ENCODE results near the gene SYCE3.

The SYCE3 gene

GRCh38 chr22:50603511-50604255 lies 41.0 kb upstream of the SYCE3 start:
- no peak for DNase-seq (ENCODE audit: low read depth, low spot score)
- Histone ChIP-seq H3K4me1 (ENCODE audit: insufficient read depth, insufficient read length) (peaks cover 3% of the 10 kb centered on the region), H3K9ac (ENCODE audit: insufficient read length, low read depth) (no peak overlapping the region), H3K36me3 (ENCODE audit: insufficient read depth, insufficient read length, low read length) (peaks cover 17% of the 10 kb centered on the region), H3K27me3 (ENCODE audit: insufficient read depth, insufficient read length) (no peaks in the 10 kb centered on the region), H3K4me3 (ENCODE audit: insufficient read length, low read depth) (no peak overlapping the region), H3K9me3 (ENCODE audit: insufficient read depth, low read length) (no peaks in the 10 kb centered on the region)
- TF ChIP-seq YY1 (IDR thresholded peaks at IDR 0.05; ENCODE audit: insufficient read depth, insufficient read length) = no peak
- no peak for TF ChIP-seq SUZ12 (IDR thresholded peaks at IDR 0.05; ENCODE audit: extremely low read depth, insufficient read depth, insufficient read length)
- TF ChIP-seq ZNF274 (IDR thresholded peaks at IDR 0.05; ENCODE audit: low read depth, low read length) = no peak

- Histone ChIP-seq H3K9ac (ENCODE audit: insufficient read length, low read depth) (no peak overlapping the region), H3K4me1 (ENCODE audit: insufficient read depth, insufficient read length) (peaks cover 3% of the 10 kb centered on the region), H3K27me3 (ENCODE audit: insufficient read depth, insufficient read length) (no peaks in the 10 kb centered on the region), H3K9me3 (ENCODE audit: insufficient read depth, low read length) (no peaks in the 10 kb centered on the region), H3K36me3 (ENCODE audit: insufficient read depth, insufficient read length, low read length) (peaks cover 19% of the 10 kb centered on the region), H3K4me3 (ENCODE audit: insufficient read length, low read depth) (no peak overlapping the region)
- TF ChIP-seq YY1 (IDR thresholded peaks at IDR 0.05; ENCODE audit: insufficient read depth, insufficient read length) = no peak
- no peak for TF ChIP-seq SUZ12 (IDR thresholded peaks at IDR 0.05; ENCODE audit: extremely low read depth, insufficient read depth, insufficient read length)
- no peak for TF ChIP-seq ZNF274 (IDR thresholded peaks at IDR 0.05; ENCODE audit: low read depth, low read length)
- no peak for DNase-seq (ENCODE audit: low read depth, low spot score)
These were observed 39.6 kb upstream of the SYCE3 start for GRCh38 chr22:50602338-50602700.

DNA sequence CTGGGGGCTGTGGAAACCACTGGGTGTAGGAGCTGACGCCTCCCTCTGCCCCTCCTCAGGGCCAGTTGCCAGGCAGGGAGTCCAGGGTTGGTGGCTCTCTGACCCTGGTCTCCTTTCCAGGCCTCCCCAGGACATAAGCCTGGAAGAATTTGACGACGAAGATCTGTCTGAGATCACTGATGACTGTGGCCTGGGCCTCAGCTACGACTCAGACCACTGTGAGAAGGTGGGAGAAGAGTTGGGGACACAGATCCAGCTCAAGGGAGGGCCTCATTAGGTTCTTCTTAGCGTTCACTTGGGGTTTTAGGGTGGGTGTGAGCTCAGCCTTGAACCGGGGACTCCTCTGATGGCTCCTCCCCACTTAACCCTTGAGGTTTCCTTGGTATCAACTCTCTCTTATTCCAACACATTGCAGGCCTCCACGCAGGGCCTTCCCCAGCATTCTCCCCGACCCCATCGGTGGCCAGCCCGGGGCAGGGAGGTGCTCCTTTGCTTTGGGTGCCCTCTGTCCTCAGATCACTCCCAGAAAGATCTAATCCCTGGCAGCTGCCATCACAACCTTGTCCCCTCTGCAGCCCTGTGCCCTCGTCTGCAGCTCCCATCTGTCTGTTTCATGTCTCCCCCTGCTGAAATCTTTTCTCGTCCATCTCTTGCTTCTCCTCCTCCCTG lies 39.1 kb upstream of the SYCE3 start:
- Histone ChIP-seq H3K9ac (ENCODE audit: insufficient read length, low read depth) (peak overlapping the region; percentile 58), H3K36me3 (ENCODE audit: insufficient read depth, insufficient read length, low read length) (peaks cover 23% of the 10 kb centered on the region), H3K9me3 (ENCODE audit: insufficient read depth, low read length) (no peaks in the 10 kb centered on the region), H3K4me1 (ENCODE audit: insufficient read depth, insufficient read length) (peaks cover 3% of the 10 kb centered on the region), H3K27me3 (ENCODE audit: insufficient read depth, insufficient read length) (no peaks in the 10 kb centered on the region), H3K4me3 (ENCODE audit: insufficient read length, low read depth) (peak overlapping the region; percentile 21)
- TF ChIP-seq SUZ12 (IDR thresholded peaks at IDR 0.05; ENCODE audit: extremely low read depth, insufficient read depth, insufficient read length) = no peak
- TF ChIP-seq YY1 (IDR thresholded peaks at IDR 0.05; ENCODE audit: insufficient read depth, insufficient read length) = no peak
- TF ChIP-seq ZNF274 (IDR thresholded peaks at IDR 0.05; ENCODE audit: low read depth, low read length) = no peak
- no peak for DNase-seq (ENCODE audit: low read depth, low spot score)

DNA sequence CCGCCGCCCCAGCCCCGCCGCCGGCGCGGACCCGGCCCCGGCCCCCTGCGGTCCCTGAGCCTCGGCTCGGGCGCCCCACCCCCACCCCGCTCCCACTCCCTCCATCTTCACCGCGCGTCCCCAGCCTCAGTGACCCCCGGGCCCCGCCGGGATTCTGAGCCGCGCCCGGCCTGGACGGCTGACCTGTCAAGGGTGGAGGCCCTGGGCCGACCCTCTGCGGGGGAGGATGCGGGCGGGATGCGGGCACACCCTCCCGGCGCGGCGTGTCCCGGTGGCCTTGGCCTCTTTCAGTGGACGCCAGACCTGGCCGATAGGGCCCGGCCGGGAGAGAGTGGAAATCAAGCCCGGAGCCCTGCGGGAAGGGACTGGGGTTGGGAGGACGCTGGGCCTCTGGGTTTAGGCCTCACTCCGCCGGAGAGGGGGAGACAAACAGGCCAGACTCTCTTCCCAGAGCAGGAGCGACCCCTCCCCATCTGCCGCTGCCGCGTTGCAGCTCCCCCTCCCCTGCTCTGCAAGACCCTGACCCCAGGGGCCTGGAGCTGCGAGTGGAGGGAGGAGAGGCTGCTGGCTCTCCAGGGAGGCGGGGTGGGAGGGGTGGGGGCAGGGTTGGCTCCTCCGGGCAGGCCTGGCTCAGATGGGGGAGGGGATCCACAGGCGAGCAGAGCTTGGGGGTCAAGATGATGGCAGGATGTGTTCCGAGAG lies 38.4 kb upstream of the SYCE3 start:
- TF ChIP-seq ZNF274 (IDR thresholded peaks at IDR 0.05; ENCODE audit: low read depth, low read length) (no peak), YY1 (IDR thresholded peaks at IDR 0.05; ENCODE audit: insufficient read depth, insufficient read length) (no peak), SUZ12 (IDR thresholded peaks at IDR 0.05; ENCODE audit: extremely low read depth, insufficient read depth, insufficient read length) (no peak)
- peaks cover 20% of the 10 kb centered on the region for H3K36me3 ChIP-seq (ENCODE audit: insufficient read depth, insufficient read length, low read length)
- H3K9me3 ChIP-seq (ENCODE audit: insufficient read depth, low read length) = no peaks in the 10 kb centered on the region
- peak overlapping the region; percentile 37 for H3K4me3 ChIP-seq (ENCODE audit: insufficient read length, low read depth)
- H3K9ac ChIP-seq (ENCODE audit: insufficient read length, low read depth) = peak overlapping the region; percentile 58
- H3K4me1 ChIP-seq (ENCODE audit: insufficient read depth, insufficient read length) = peaks cover 3% of the 10 kb centered on the region
- no peak for DNase-seq (ENCODE audit: low read depth, low spot score)
- no peaks in the 10 kb centered on the region for H3K27me3 ChIP-seq (ENCODE audit: insufficient read depth, insufficient read length)

- TF ChIP-seq ZNF274 (IDR thresholded peaks at IDR 0.05; ENCODE audit: low read depth, low read length) (no peak), SUZ12 (IDR thresholded peaks at IDR 0.05; ENCODE audit: extremely low read depth, insufficient read depth, insufficient read length) (no peak), YY1 (IDR thresholded peaks at IDR 0.05; ENCODE audit: insufficient read depth, insufficient read length) (no peak)
- peak within 1 kb of the TSS; percentile 58 for H3K9ac ChIP-seq (ENCODE audit: insufficient read length, low read depth)
- peaks cover 3% of the 10 kb centered on the region for H3K4me1 ChIP-seq (ENCODE audit: insufficient read depth, insufficient read length)
- peaks cover 16% of the 10 kb centered on the region for H3K36me3 ChIP-seq (ENCODE audit: insufficient read depth, insufficient read length, low read length)
- peak within 1 kb of the TSS; percentile 37 for H3K4me3 ChIP-seq (ENCODE audit: insufficient read length, low read depth)
- H3K27me3 ChIP-seq (ENCODE audit: insufficient read depth, insufficient read length) = no peaks in the 10 kb centered on the region
- H3K9me3 ChIP-seq (ENCODE audit: insufficient read depth, low read length) = no peaks in the 10 kb centered on the region
- DNase-seq (ENCODE audit: low read depth, low spot score) = no peak
These were observed 37.8 kb upstream of the SYCE3 start, which contains the start of gene MAPK8IP2 for GRCh38 chr22:50600538-50600937. Gene MAPK8IP2 (plus strand): TSS chr22:50600793. CDS start chr22:50600819, 26 bp downstream.

- no peak overlapping the region for H3K9ac ChIP-seq (ENCODE audit: insufficient read length, low read depth)
- DNase-seq (ENCODE audit: low read depth, low spot score) = no peak
- H3K9me3 ChIP-seq (ENCODE audit: insufficient read depth, low read length) = no peaks in the 10 kb centered on the region
- H3K27me3 ChIP-seq (ENCODE audit: insufficient read depth, insufficient read length) = no peaks in the 10 kb centered on the region
- no peak overlapping the region for H3K4me3 ChIP-seq (ENCODE audit: insufficient read length, low read depth)
- TF ChIP-seq YY1 (IDR thresholded peaks at IDR 0.05; ENCODE audit: insufficient read depth, insufficient read length) = no peak
- no peak for TF ChIP-seq SUZ12 (IDR thresholded peaks at IDR 0.05; ENCODE audit: extremely low read depth, insufficient read depth, insufficient read length)
- no peak for TF ChIP-seq ZNF274 (IDR thresholded peaks at IDR 0.05; ENCODE audit: low read depth, low read length)
- H3K36me3 ChIP-seq (ENCODE audit: insufficient read depth, insufficient read length, low read length) = peaks cover 16% of the 10 kb centered on the region
- peaks cover 3% of the 10 kb centered on the region for H3K4me1 ChIP-seq (ENCODE audit: insufficient read depth, insufficient read length)
These were observed 37.2 kb upstream of the SYCE3 start for GRCh38 chr22:50599816-50600455.

Measured in NT2/D1 (cell line).